Measurements from ENCODE around the gene PDE6B.
"Not testable (repeated sequence)": the region's sequence is repeated elsewhere in the genome, so short reads cannot be mapped to it uniquely, and the experiment has no call there.

The PDE6B gene

GRCh38 chr4:658681-659667, 33.6 kb downstream of the PDE6B start:
- DNase-seq: no peak

DNA sequence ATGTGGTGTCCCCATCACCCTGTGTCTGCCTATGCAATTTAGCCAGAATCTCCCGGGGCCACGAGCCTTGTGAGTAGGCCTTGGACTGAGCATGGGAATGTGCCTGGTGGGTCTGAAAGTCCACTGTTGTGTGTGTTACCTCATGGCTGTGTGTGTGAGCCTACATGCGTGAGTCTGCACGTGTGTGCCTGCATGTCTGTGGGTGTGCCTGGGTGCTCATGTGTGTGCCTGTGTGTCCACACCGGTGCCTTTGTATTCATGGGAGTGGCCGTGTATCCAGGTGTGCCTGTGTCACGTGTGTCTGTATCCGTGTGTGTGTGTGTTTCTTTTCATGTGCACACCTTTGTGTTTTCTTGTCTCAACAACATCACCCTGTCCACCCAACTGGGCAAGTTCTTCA, 34.5 kb downstream of the PDE6B start:
- DNase-seq: no peak

GRCh38 chr4:660401-660800, 35.0 kb downstream of the PDE6B start:
- DNase-seq: no peak

DNA sequence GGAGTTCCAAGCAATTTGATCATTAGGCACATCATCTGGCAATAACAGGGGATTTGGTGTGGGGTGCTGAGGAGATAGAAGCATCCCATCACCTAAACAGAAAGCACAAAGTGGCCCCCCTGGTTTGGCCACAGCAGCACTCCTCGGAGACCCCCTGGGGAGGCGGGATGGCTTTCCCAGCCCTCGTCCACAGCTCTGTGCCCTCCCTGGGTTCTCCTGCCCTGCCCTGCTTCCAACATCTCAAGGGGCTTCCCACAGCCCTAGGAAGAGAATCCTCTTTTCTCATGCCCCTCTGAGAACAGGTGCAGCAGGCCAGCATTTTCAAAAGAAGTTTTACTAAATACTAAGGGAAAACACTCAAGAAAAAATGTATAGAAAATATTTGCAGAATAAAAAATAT, 35.9 kb downstream of the PDE6B start:
- no peak for DNase-seq

DNA sequence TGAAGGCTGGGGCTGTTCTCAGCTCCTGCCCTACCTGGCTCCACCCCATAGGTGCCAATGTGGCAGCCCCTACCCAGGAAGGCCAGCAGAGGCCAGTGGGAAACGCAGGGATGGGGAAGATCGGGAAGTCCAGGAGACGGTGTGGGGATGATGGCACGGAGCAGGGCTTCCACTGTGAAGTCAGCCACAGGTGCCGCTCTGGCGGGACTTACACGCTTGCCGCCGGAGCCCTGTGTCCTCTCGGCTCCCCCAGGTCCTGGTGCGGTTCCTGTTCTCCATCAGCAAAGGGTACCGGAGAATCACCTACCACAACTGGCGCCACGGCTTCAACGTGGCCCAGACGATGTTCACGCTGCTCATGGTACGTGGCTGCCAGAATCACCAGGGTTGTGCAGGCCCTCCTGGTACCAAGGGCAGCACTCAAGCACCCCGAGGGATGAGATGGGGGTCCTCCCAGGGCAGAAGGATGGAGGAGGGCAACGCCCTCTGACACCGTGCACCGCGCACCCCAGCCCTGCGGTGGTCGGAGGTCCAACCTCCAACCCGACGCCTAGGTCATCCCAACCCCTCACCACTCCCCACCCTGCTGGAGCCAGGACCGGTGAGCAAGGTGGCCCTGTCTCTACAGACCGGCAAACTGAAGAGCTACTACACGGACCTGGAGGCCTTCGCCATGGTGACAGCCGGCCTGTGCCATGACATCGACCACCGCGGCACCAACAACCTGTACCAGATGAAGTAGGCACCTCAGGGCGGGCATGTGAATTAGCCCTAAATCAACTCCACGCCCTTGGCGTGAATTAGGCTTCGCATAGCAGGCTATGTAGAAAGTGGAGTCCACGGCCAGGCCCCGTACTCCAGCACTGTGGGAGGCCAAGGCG, 36.7 kb downstream of the PDE6B start:
- DNase-seq: no peak

GRCh38 chr4:663046-663437, 37.7 kb downstream of the PDE6B start:
- DNase-seq: no peak

- peak; percentile 79 to 82 for DNase-seq
These were observed 38.4 kb downstream of the PDE6B start for GRCh38 chr4:663438-664428.

DNA sequence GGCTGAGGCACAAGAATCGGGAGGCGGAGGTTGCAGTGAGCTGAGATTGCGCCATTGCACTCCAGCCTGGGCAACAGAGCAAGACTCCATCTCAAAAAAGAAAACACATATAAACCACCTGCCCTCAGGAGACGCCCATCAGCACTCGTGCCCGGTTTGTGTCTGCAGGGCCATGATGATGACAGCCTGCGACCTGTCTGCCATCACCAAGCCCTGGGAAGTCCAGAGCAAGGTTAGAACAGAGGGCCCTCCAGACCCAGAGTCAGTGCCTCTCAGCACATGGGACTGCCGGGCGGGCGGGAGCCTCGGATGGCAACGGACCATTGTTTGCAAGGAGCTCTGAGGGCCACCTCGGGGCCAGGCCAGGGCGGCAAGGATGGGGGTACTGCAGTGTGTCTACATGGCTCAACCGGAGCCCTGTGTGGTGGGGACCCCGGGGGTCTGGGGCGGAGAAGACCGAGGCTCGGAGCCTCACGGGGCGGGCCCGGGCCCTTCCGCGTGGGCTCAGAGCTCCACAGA, 39.4 kb downstream of the PDE6B start:
- no peak for DNase-seq

DNA sequence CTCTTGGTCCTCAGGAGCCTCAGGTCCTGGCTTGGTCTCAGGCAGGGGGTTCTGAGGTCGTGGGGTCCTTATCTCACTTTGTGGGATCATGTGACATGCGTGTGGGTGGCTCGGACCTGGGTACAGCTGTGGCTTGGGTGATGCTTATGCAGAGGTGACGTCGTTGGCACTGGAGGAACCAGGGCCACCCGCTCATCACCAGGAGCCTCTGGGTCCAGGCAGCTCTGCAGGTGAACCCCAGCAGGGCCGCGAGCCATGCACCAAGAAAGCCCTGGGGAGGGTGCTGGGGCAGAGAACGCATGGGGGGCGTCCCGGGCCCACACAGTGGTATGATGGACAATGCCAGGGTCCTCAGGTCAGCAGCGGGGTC, 40.0 kb downstream of the PDE6B start:
- DNase-seq: no peak

- no peak for DNase-seq
These were observed 40.5 kb downstream of the PDE6B start for GRCh38 chr4:665751-666435.

GRCh38 chr4:666436-666810, 41.0 kb downstream of the PDE6B start:
- DNase-seq: no peak

GRCh38 chr4:666822-667544, 41.6 kb downstream of the PDE6B start:
- DNase-seq: no peak

- DNase-seq: no peak
These were observed 42.2 kb downstream of the PDE6B start for GRCh38 chr4:667545-667925.

DNA sequence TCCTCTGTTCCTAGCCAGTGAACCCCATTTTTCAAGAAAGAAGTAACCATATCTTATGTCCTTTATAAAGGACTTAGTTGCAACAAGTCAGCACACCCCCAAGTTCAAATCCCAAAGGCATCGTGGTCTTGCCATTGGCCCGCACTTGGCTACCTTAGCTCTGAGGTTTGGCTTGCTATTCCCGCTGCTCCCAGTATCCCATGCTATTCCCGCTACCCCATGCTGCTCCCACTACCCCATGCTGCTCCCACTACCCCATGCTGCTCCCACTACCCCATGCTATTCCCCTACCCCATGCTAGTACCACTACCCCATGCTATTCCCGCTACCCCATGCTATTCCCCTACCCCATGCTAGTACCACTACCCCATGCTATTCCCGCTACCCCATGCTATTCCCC, 42.8 kb downstream of the PDE6B start:
- DNase-seq: not testable (repeated sequence)

DNA sequence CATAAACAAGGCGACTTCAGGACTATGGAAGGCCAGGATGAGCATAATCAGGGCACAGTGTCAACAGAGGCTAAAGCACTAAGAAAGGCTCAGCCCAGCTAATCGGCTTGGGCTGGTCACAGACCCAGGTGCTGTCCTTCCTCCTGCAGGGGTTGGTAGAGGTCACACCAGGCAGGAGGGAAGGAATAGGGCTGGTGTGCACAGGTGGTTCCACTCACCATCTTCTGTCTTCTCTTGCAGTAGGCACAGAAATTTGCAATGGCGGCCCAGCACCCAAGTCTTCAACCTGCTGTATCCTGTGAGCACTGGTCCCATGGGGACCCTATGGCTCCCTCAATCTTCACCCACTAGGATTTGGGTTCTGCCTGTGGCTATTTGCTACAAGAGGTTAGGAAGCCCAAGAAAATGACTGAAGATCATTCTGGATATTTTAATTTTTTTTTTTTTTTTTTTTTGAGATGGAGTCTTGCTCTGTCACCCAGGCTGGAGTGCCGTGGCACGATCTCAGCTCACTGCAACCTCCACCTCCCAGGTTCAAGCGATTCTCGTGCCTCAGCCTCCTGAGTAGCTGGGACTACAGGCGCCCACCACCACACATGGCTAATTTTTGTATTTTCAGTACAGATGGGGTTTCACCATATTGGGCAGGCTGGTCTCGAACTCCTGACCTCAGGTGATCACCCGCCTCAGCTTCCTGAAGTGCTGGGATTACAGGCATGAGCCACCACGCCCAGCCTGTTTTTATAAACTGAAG, 44.6 kb downstream of the PDE6B start:
- not testable (repeated sequence) for DNase-seq

GRCh38 chr4:671769-672168, 46.4 kb downstream of the PDE6B start:
- no peak for DNase-seq

GRCh38 chr4:673349-674091, 48.1 kb downstream of the PDE6B start:
- no peak for DNase-seq

- peak; percentile 97 to 98 for DNase-seq
These were observed 49.0 kb downstream of the PDE6B start, which contains the start of the genes ATP5ME and MYL5 for GRCh38 chr4:674172-675035. Gene ATP5ME (minus strand): TSS chr4:674276. CDS start chr4:674247, 29 bp downstream. Gene MYL5 (plus strand): TSS chr4:674542. CDS start chr4:678027, 3,485 bp downstream.
